DOHH2 (cell line): ENCODE measurements around the gene PLXNB1.

ENCODE experiments used
- H3F3A ChIP-seq: fragments of 200-600 bp; sonication (generic), shearing (Covaris generic); 2 replicates; pipeline ENCODE4 v1.6.0; 2016; ENCODE audit warnings: antibody characterized with exemption, mild to moderate bottlenecking; ENCODE audit not compliant: control insufficient read depth, insufficient read depth
- H3K27ac ChIP-seq: fragments of 200-600 bp; sonication (generic); 2 replicates; pipeline ENCODE4 v1.5.1; 2014; ENCODE audit warnings: low read depth, mild to moderate bottlenecking, low read length, moderate library complexity
- H3K27me3 ChIP-seq: fragments of 200-600 bp; sonication (generic); 2 replicates; pipeline ENCODE4 v1.6.1; 2014; ENCODE audit warnings: mild to moderate bottlenecking, low read length, mixed read lengths; ENCODE audit not compliant: control insufficient read depth
- H3K36me3 ChIP-seq: fragments of 200-600 bp; sonication (generic); 2 replicates; pipeline ENCODE4 v1.6.1; 2014; ENCODE audit warnings: mild to moderate bottlenecking, low read length, moderate library complexity, mixed read lengths; ENCODE audit not compliant: control insufficient read depth
- H3K4me1 ChIP-seq: fragments of 200-600 bp; sonication (generic); 2 replicates; pipeline ENCODE4 v1.6.1; 2014; ENCODE audit warnings: mild to moderate bottlenecking, low read length, mixed read lengths; ENCODE audit not compliant: control insufficient read depth
- H3K4me2 ChIP-seq: fragments of 200-600 bp; sonication (generic); 2 replicates; pipeline ENCODE4 v1.6.0; 2014; ENCODE audit warnings: mild to moderate bottlenecking, low read length, moderate library complexity
- H3K4me3 ChIP-seq: fragments of 200-600 bp; sonication (generic); 2 replicates; pipeline ENCODE4 v1.5.1; 2014; ENCODE audit warnings: mild to moderate bottlenecking, low read length, mixed read lengths
- H3K79me2 ChIP-seq: fragments of 200-600 bp; sonication (generic); 2 replicates; pipeline ENCODE4 v1.6.1; 2014; ENCODE audit warnings: mild to moderate bottlenecking, low read length, mixed read lengths; ENCODE audit not compliant: control insufficient read depth
- H3K9me2 ChIP-seq: fragments of 200-600 bp; sonication (generic); replicated peaks from 2 replicates; pipeline ENCODE4 v1.6.1; 2014; ENCODE audit warnings: mild to moderate bottlenecking, low read length, mixed read lengths; ENCODE audit not compliant: control insufficient read depth
- H3K9me3 ChIP-seq: fragments of 200-600 bp; sonication (generic); 2 replicates; pipeline ENCODE4 v1.6.1; 2014; ENCODE audit warnings: antibody characterized with exemption, low read length, mixed read lengths; ENCODE audit not compliant: control insufficient read depth, insufficient read depth
- H4K20me1 ChIP-seq: fragments of 200-600 bp; sonication (generic); 2 replicates; pipeline ENCODE4 v1.6.0; 2014; ENCODE audit warnings: low read depth, mild to moderate bottlenecking, antibody characterized with exemption, low read length, moderate library complexity; ENCODE audit not compliant: control insufficient read depth, insufficient read depth
- EZH2phosphoT487 ChIP-seq: fragments of 200-600 bp; sonication (generic); IDR thresholded peaks from 2 replicates; pipeline ENCODE4 v1.6.1; 2017; ENCODE audit warnings: borderline replicate concordance, mild to moderate bottlenecking, antibody characterized with exemption, low read length, moderate library complexity, mixed read lengths
- TF ChIP-seq, protein P1 (sequence below): fragments of 200-600 bp; sonication (generic); IDR thresholded peaks from one replicate; pipeline ENCODE4 v1.5.1; 2014; ENCODE audit warnings: antibody characterized with exemption, mild to moderate bottlenecking, low read depth, low read length; ENCODE audit not compliant: poor library complexity, severe bottlenecking

The PLXNB1 gene

DNA sequence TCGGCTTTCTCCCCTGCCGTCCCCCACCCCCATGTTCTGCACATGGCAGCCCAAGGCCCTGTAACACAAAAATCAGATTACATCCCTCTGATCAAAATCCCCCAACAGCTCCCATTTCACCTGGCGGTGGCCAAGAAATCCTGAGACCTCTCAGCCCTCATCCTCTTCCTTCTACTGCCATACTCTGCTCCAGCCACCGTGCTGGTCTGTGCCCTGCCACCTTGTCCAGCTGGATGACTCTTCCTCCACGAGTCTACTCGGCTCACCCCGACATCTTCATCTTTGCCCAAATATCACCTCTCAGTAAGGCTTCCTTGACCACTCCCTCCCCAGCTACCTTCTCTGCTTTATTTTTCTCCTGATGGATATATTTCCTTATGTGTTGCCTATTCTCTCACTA, 7.0 kb upstream of the PLXNB1 start:
- peaks cover 51% of the 10 kb centered on the region for H3K36me3 ChIP-seq
- H3K27me3 ChIP-seq = no peaks in the 10 kb centered on the region
- no peak overlapping the region for H3K27ac ChIP-seq
- no peak overlapping the region for H3K4me3 ChIP-seq
- H3F3A ChIP-seq = peaks cover 10% of the 10 kb centered on the region
- H3K4me2 ChIP-seq = no peak overlapping the region; the same call in 1 of the 2 replicates
- peaks cover 41% of the 10 kb centered on the region for H3K4me1 ChIP-seq
- H3K9me2 ChIP-seq = no peaks in the 10 kb centered on the region
- no peak for TF ChIP-seq EZH2phosphoT487
- TF ChIP-seq, protein P1, sequence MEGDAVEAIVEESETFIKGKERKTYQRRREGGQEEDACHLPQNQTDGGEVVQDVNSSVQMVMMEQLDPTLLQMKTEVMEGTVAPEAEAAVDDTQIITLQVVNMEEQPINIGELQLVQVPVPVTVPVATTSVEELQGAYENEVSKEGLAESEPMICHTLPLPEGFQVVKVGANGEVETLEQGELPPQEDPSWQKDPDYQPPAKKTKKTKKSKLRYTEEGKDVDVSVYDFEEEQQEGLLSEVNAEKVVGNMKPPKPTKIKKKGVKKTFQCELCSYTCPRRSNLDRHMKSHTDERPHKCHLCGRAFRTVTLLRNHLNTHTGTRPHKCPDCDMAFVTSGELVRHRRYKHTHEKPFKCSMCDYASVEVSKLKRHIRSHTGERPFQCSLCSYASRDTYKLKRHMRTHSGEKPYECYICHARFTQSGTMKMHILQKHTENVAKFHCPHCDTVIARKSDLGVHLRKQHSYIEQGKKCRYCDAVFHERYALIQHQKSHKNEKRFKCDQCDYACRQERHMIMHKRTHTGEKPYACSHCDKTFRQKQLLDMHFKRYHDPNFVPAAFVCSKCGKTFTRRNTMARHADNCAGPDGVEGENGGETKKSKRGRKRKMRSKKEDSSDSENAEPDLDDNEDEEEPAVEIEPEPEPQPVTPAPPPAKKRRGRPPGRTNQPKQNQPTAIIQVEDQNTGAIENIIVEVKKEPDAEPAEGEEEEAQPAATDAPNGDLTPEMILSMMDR = no peak
- H4K20me1 ChIP-seq = peaks cover 6% of the 10 kb centered on the region
- H3K79me2 ChIP-seq = peaks cover 52% of the 10 kb centered on the region
- H3K9me3 ChIP-seq = no peaks in the 10 kb centered on the region

DNA sequence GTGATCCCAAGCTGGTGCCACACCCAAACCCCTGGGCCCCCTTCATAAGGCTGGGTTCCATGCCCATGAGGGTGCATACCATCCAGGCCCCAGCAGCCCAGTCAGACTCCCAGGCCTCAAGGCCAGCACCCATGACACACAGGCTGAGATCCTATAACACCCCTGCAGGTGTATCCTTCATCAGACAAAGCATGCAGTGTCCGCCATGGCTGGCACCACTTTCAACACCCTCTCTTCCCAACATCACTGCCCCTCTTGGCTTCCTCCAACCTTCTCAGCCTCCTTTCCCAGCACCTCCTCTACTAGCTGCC, 6.5 kb upstream of the PLXNB1 start:
- H4K20me1 ChIP-seq = peaks cover 2% of the 10 kb centered on the region
- peaks cover 51% of the 10 kb centered on the region for H3K36me3 ChIP-seq
- no peaks in the 10 kb centered on the region for H3K9me2 ChIP-seq
- H3K27ac ChIP-seq = no peak overlapping the region
- peaks cover 48% of the 10 kb centered on the region for H3K79me2 ChIP-seq
- H3K4me3 ChIP-seq = no peak overlapping the region
- TF ChIP-seq, protein P1 = no peak
- TF ChIP-seq EZH2phosphoT487 = no peak
- H3K27me3 ChIP-seq = no peaks in the 10 kb centered on the region
- peaks cover 5% of the 10 kb centered on the region; the same call in 1 of the 2 replicates for H3F3A ChIP-seq
- H3K4me2 ChIP-seq = peak overlapping the region; percentile 29
- H3K9me3 ChIP-seq = no peaks in the 10 kb centered on the region
- H3K4me1 ChIP-seq = peaks cover 37% of the 10 kb centered on the region

DNA sequence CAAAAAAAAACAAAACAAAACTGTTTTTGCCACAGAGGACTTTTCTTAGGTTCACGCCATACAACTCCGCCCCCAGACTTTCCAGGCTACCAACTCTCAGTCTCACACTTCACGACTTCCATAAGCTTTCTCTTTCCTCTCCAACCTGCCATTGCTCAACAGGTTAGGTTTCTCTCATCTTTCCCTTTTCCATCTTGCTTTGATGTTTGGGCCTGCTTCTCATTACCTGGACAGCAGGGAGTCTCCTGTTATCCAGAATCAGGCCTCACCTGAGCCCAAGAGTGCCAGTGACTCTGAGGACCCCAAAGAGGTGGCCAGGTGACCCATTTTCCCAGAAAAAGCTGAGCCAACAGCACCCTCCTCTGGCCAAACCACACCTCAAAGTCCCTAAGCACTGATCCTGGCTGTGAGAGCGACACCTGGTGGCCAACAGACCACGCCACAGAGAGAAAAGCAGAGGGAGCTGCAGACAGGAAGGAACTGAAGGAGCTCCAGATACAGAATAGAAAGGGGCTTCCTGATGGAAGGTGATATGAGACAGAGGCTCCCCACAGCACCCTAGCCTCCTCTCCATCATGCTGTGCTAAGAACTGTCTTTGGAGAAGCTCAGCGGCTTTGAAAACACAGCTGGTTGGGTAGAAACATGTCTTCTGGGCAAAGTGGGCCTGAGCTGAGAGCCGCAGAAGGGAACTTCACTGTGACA, 6.0 kb upstream of the PLXNB1 start:
- H3K9me2 ChIP-seq = no peaks in the 10 kb centered on the region
- H3F3A ChIP-seq = peaks cover 3% of the 10 kb centered on the region; the same call in 1 of the 2 replicates
- peaks cover 35% of the 10 kb centered on the region for H3K4me1 ChIP-seq
- peaks cover 43% of the 10 kb centered on the region for H3K79me2 ChIP-seq
- peak overlapping the region; percentile 29 for H3K4me2 ChIP-seq
- no peaks in the 10 kb centered on the region for H4K20me1 ChIP-seq
- no peak overlapping the region for H3K27ac ChIP-seq
- H3K4me3 ChIP-seq = no peak overlapping the region
- H3K36me3 ChIP-seq = peaks cover 50% of the 10 kb centered on the region
- TF ChIP-seq, protein P1 = peak; percentile 100
- no peak for TF ChIP-seq EZH2phosphoT487
- H3K27me3 ChIP-seq = no peaks in the 10 kb centered on the region
- H3K9me3 ChIP-seq = no peaks in the 10 kb centered on the region
